PFSK-1 (cell line): ENCODE measurements around the gene SCFD1.

Experiments
- FOXP2 ChIP-seq: optimal IDR thresholded peaks from 2 replicates; pipeline ENCODE3; 2011; ENCODE audit warnings: borderline replicate concordance, control low read depth, inconsistent platforms; ENCODE audit not compliant: insufficient read depth; ENCODE audit errors: extremely low read length, extremely low read depth
- POLR2AphosphoS5 ChIP-seq: IDR thresholded peaks from 2 replicates; pipeline ENCODE4 v1.6.1; 2012; ENCODE audit warnings: low read depth, mild to moderate bottlenecking, control low read depth, low read length, moderate library complexity
- REST ChIP-seq, 2 experiments: IDR thresholded peaks; 2 replicates each; pipeline versions ENCODE4 v1.6.1 to v1.8.0; 2011 to 2012; ENCODE audit warnings: low read depth in 2 of 2, low read length in 2 of 2, control low read depth in 1 of 2, inconsistent platforms in 1 of 2, mild to moderate bottlenecking in 1 of 2, moderate library complexity in 1 of 2; ENCODE audit not compliant: insufficient read depth in 1 of 2
- SIN3A ChIP-seq: IDR thresholded peaks from 2 replicates; pipeline ENCODE4 v1.6.1; 2012; ENCODE audit warnings: mild to moderate bottlenecking, low read length, moderate library complexity, borderline replicate concordance; ENCODE audit not compliant: insufficient read depth
- TAF1 ChIP-seq: IDR thresholded peaks from 2 replicates; pipeline ENCODE4 v1.6.1; 2012; ENCODE audit warnings: low read length, control low read depth, borderline replicate concordance; ENCODE audit not compliant: insufficient read depth

SCFD1 gene

GRCh38 chr14:30648471-30648870, 26.4 kb downstream of the SCFD1 start:
- TF ChIP-seq TAF1 = no peak
- no peak for TF ChIP-seq SIN3A
- TF ChIP-seq REST (IDR thresholded peaks at IDR 0.05; ENCODE audit: insufficient read depth in 1 of 2, low read depth in 2 of 2, low read length in 2 of 2) = no peak
- no peak for TF ChIP-seq POLR2AphosphoS5
- TF ChIP-seq FOXP2 = no peak

DNA sequence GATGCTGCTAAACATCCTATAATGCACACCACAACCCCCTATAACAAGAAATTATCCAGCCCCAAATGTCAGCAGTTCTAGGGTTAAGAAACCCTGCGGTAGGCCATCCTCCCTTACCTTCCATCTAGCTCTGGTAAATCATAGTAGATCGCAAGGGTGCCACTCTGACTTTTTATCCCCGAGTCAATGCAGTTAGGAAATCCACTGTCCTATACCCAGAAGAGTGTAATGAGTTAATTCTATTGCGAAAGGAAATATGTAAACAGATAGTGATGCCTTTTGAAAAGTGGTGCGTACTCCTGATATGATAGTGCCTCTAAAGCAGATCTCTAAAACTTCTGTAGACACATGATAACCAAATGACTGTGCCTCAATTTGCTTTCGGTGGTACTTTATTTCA, 29.8 kb downstream of the SCFD1 start:
- no peak for TF ChIP-seq SIN3A
- no peak for TF ChIP-seq FOXP2
- no peak for TF ChIP-seq POLR2AphosphoS5
- no peak for TF ChIP-seq TAF1
- no peak for TF ChIP-seq REST (IDR thresholded peaks at IDR 0.05; ENCODE audit: insufficient read depth in 1 of 2, low read depth in 2 of 2, low read length in 2 of 2)

DNA sequence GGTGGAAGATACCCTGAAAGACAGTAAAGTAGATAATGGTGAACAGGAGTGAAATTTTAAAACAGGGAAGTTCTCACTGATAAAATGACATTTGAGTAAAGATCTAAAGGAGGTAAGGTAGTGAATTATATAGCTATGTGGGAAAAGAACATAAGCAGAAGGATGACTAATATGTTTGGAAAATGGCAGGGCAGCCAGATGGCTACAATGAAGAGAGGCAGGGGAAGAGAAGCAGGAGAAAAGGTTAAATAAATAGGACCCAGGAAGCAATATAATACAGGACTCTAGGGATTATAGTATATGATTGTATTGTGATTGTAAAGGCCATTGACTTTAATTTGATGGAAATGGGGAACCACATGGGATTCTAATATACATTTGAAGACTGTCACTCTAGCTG, 33.0 kb downstream of the SCFD1 start:
- TF ChIP-seq REST (IDR thresholded peaks at IDR 0.05; ENCODE audit: insufficient read depth in 1 of 2, low read depth in 2 of 2, low read length in 2 of 2) = no peak
- TF ChIP-seq POLR2AphosphoS5 = no peak
- no peak for TF ChIP-seq TAF1
- no peak for TF ChIP-seq FOXP2
- TF ChIP-seq SIN3A = no peak

DNA sequence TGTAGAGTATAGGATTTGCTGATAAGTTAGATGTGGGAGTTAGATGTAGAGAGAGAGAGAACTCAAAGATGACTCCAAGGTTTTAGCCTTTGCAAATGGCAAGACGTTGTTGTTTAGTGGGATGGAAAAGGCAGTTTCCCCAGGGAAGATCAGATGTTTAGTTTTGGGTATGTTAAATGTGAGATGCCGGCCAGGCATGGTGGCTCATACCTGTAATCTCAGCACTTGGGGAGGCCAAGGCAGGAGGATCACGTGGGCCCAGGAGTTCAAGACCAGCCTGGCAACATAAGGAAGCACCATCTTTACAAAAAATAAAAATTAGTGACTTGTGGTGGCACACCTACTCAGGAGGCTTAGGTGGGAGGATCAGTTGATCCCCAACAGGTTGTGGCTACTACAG, 33.5 kb downstream of the SCFD1 start:
- TF ChIP-seq SIN3A (no peak), REST (IDR thresholded peaks at IDR 0.05; ENCODE audit: insufficient read depth in 1 of 2, low read depth in 2 of 2, low read length in 2 of 2) (no peak), POLR2AphosphoS5 (no peak), FOXP2 (no peak), TAF1 (no peak)

- no peak for TF ChIP-seq REST (IDR thresholded peaks at IDR 0.05; ENCODE audit: insufficient read depth in 1 of 2, low read depth in 2 of 2, low read length in 2 of 2)
- no peak for TF ChIP-seq SIN3A
- no peak for TF ChIP-seq TAF1
- no peak for TF ChIP-seq FOXP2
- TF ChIP-seq POLR2AphosphoS5 = no peak
These were observed 34.1 kb downstream of the SCFD1 start for GRCh38 chr14:30656190-30656632.
